ENCODE data around the gene TMOD1.

The TMOD1 gene

GRCh38 chr9:97554566-97555075 lies 53.2 kb downstream of the TMOD1 start:
- Histone ChIP-seq H3K4me1 (ENCODE audit: insufficient read depth, low read length, severe bottlenecking) (no peaks in the 10 kb centered on the region), H3K27ac (ENCODE audit: low read depth, low read length, poor library complexity, severe bottlenecking) (no peak overlapping the region), H2AFZ (ENCODE audit: low read length) (no peak overlapping the region), H3K27me3 (ENCODE audit: insufficient read depth, low read length) (no peaks in the 10 kb centered on the region), H3K9me3 (ENCODE audit: low read length) (no peaks in the 10 kb centered on the region), H3K4me3 (ENCODE audit: low read depth, low read length, poor library complexity, severe bottlenecking) (no peak overlapping the region), H3K79me2 (ENCODE audit: insufficient read depth, low read length) (no peaks in the 10 kb centered on the region), H3F3A (ENCODE audit: insufficient read depth, low read length) (no peaks in the 10 kb centered on the region), H3K9ac (ENCODE audit: low read length) (no peak overlapping the region), H3K9me2 (ENCODE audit: low read depth, low read length) (no peaks in the 10 kb centered on the region), H4K20me1 (ENCODE audit: insufficient read depth, low read length) (no peaks in the 10 kb centered on the region), H3K4me2 (ENCODE audit: low read length) (no peak overlapping the region), H3K36me3 (ENCODE audit: insufficient read depth, low read length) (no peaks in the 10 kb centered on the region)
- no peak for TF ChIP-seq CTCF (IDR thresholded peaks at IDR 0.05; ENCODE audit: low read length)
- no peak for TF ChIP-seq EZH2 (IDR thresholded peaks at IDR 0.05; ENCODE audit: borderline replicate concordance, low read length)

DNA sequence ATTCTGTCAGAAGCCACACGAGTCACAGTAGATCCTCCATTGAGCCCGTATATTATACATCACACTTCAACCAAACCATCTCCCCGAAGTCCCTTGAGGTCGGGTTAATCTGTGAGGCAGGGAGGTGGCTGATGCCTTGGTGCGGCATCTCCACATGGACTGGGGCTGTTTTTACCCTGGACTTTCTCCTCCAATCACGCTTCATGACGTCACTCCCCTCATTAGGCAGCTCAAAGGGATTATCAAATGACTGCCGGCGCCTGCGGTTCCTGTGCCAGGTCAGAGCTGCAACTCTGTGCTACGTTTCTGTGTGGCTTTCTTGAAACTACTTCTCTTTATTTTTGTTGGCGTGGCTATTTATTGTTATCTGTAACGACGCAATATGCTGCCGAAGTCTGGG lies 53.7 kb downstream of the TMOD1 start:
- Histone ChIP-seq H3K4me1 (ENCODE audit: insufficient read depth, low read length, severe bottlenecking) (no peaks in the 10 kb centered on the region), H3K27me3 (ENCODE audit: insufficient read depth, low read length) (no peaks in the 10 kb centered on the region)
- TF ChIP-seq EZH2 (IDR thresholded peaks at IDR 0.05; ENCODE audit: borderline replicate concordance, low read length), result no peak
- no peak for TF ChIP-seq CTCF (IDR thresholded peaks at IDR 0.05; ENCODE audit: low read length)

GRCh38 chr9:97556036-97556720 lies 54.7 kb downstream of the TMOD1 start:
- Histone ChIP-seq H3K36me3 (ENCODE audit: insufficient read depth, low read length) (no peaks in the 10 kb centered on the region), H3K9me3 (ENCODE audit: low read length) (no peaks in the 10 kb centered on the region), H3K4me3 (ENCODE audit: low read depth, low read length, poor library complexity, severe bottlenecking) (no peak overlapping the region), H2AFZ (ENCODE audit: low read length) (no peak overlapping the region), H4K20me1 (ENCODE audit: insufficient read depth, low read length) (no peaks in the 10 kb centered on the region), H3K27me3 (ENCODE audit: insufficient read depth, low read length) (no peaks in the 10 kb centered on the region), H3K4me1 (ENCODE audit: insufficient read depth, low read length, severe bottlenecking) (no peaks in the 10 kb centered on the region), H3K9ac (ENCODE audit: low read length) (no peak overlapping the region), H3K4me2 (ENCODE audit: low read length) (no peak overlapping the region), H3K9me2 (ENCODE audit: low read depth, low read length) (no peaks in the 10 kb centered on the region), H3F3A (ENCODE audit: insufficient read depth, low read length) (no peaks in the 10 kb centered on the region), H3K27ac (ENCODE audit: low read depth, low read length, poor library complexity, severe bottlenecking) (no peak overlapping the region), H3K79me2 (ENCODE audit: insufficient read depth, low read length) (no peaks in the 10 kb centered on the region)
- no peak for TF ChIP-seq EZH2 (IDR thresholded peaks at IDR 0.05; ENCODE audit: borderline replicate concordance, low read length)
- no peak for TF ChIP-seq CTCF (IDR thresholded peaks at IDR 0.05; ENCODE audit: low read length)

More for the DNA sequence above, 53.7 kb downstream of the TMOD1 start:
- Histone ChIP-seq H4K20me1 (ENCODE audit: insufficient read depth, low read length) (no peaks in the 10 kb centered on the region), H3K9ac (ENCODE audit: low read length) (no peak overlapping the region), H3F3A (ENCODE audit: insufficient read depth, low read length) (no peaks in the 10 kb centered on the region), H3K4me2 (ENCODE audit: low read length) (no peak overlapping the region), H2AFZ (ENCODE audit: low read length) (no peak overlapping the region), H3K9me3 (ENCODE audit: low read length) (no peaks in the 10 kb centered on the region), H3K27ac (ENCODE audit: low read depth, low read length, poor library complexity, severe bottlenecking) (no peak overlapping the region), H3K36me3 (ENCODE audit: insufficient read depth, low read length) (no peaks in the 10 kb centered on the region), H3K79me2 (ENCODE audit: insufficient read depth, low read length) (no peaks in the 10 kb centered on the region), H3K9me2 (ENCODE audit: low read depth, low read length) (no peaks in the 10 kb centered on the region), H3K4me3 (ENCODE audit: low read depth, low read length, poor library complexity, severe bottlenecking) (no peak overlapping the region)
